IPS DF 6.9 (cell line): ENCODE data around the gene ITFG2.

ENCODE experiments used
- DNase-seq: peaks from one replicate; pipeline ENCODE4 v3.0.0-alpha.2; 2013; ENCODE audit warnings: low read depth, low spot score
- H3K27ac ChIP-seq: one replicate; pipeline ENCODE4 v1.5.1; 2013; ENCODE audit warnings: low read length, control low read depth
- H3K27me3 ChIP-seq: 2 replicates; pipeline ENCODE4 v1.6.1; 2013; ENCODE audit warnings: mild to moderate bottlenecking, low read length; ENCODE audit not compliant: control insufficient read depth, insufficient read depth
- H3K36me3 ChIP-seq: 2 replicates; pipeline ENCODE4 v1.6.1; 2013; ENCODE audit warnings: low read length; ENCODE audit not compliant: control insufficient read depth, insufficient read depth
- H3K4me1 ChIP-seq: 2 replicates; pipeline ENCODE4 v1.6.1; 2013; ENCODE audit warnings: low read length; ENCODE audit not compliant: control insufficient read depth, insufficient read depth
- H3K4me3 ChIP-seq: 2 replicates; pipeline ENCODE4 v1.5.1; 2013; ENCODE audit warnings: mild to moderate bottlenecking, low read length
- H3K9me3 ChIP-seq: 2 replicates; pipeline ENCODE4 v1.6.1; 2013; ENCODE audit warnings: low read length, inconsistent platforms; ENCODE audit not compliant: control insufficient read depth, insufficient read depth
- WGBS: extraction: QIAGEN DNeasy Blood & Tissue Kit; methylation state at CpG from one replicate; pipeline ENCODE4 v1.1.7; 2013; ENCODE audit warnings: mixed read lengths, missing lambda C conversion rate; ENCODE audit not compliant: insufficient read length, insufficient coverage; 5-methylcytosine and 5-hydroxymethylcytosine counted together

ITFG2 gene

DNA sequence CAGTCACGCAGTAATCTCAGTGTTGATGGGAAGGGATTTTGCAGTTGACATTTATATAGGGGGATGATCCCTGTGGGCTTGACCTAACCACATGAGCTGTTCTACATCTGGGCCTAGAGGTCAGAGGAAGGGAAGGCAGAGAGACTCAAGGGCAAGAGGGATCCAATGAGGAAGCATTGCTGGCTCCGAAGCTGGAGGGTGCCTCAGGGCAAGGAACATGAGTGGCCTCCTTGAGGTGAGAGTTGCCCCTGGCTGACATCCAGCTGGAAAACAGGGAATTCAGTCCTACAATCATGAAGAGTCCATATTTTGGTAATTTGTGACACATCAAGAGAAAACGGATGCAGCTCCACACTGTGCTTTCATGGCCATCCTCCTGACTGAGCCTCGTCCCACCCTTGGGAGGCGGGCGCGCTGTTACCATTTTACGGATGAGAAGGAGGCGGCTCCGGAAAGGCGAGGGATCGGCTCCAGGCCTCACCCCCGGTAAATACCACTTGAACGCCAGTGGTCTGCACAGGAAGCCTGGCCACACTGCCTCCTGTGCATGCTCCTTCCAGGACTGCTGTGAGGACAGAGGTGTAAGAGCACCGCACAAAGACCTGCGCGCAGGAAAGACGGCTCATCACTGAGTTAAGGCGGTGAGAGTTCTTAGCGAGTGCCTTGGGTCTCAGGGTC is 36.2 kb upstream of the ITFG2 start:
- DNase-seq, result no peak
- Histone ChIP-seq H3K36me3 (no peaks in the 10 kb centered on the region), H3K9me3 (no peaks in the 10 kb centered on the region), H3K27me3 (no peaks in the 10 kb centered on the region), H3K4me1 (no peaks in the 10 kb centered on the region), H3K27ac (no peak overlapping the region), H3K4me3 (no peak overlapping the region)
- WGBS, result no CpG with 5 or more reads among the region's 20 CpGs

DNA sequence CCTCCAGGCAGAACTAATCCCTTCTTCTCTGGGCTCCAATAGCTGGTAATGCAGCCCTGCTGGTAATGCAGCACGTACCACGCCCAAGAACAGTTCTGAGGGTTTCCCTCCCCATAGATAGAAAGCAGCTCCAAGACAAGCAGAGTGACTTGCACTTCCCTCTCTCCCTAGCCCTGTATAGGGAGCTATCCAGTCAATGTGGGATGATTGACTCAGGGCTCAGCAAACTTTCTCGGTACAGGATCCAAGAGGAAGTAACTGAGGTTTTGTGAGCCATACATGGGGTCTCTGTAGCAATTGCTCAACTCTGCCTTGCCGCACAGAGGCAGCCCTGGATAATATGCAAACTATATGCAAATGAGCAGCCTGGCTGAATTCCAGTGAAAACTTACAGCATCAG is 33.2 kb upstream of the ITFG2 start:
- Histone ChIP-seq H3K4me3 (no peak overlapping the region), H3K27ac (no peak overlapping the region), H3K4me1 (no peaks in the 10 kb centered on the region), H3K36me3 (no peaks in the 10 kb centered on the region), H3K9me3 (no peaks in the 10 kb centered on the region), H3K27me3 (no peaks in the 10 kb centered on the region; the same call in 1 of the 2 replicates)
- DNase-seq, result no peak
- WGBS, result no CpG with 5 or more reads among the region's 4 CpGs

DNA sequence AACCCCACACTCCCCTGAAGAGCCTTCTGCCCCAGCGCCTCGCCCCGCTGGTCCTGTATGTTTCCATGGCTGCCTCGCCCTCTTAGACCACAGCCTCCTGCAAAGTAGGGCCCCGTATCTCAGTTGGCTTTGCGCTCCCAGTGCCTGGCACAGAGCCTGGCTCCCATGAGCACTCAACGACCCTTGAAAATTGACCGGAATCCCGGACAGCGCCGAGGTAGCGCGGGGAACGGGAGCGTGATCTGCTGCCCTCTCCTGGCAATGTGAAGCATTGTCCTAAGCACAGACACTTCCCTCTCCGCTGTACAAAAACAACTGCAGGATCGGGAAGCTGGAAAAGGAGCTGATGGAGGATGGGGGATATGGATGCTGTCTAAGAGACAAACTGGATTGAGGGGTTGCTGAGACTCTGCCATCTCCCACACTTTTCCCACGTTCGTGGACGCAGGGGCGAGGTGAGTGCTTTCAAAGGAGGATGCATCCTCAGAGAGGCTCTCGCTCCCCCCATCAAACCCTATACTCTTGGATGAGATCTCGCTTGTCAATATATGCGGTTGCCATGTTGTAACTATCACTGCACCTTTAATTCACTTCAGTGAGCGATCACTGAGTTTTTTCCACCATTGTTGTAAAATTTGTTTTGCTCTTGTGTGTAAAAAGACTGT is 28.4 kb upstream of the ITFG2 start:
- Histone ChIP-seq H3K27me3 (no peaks in the 10 kb centered on the region; the same call in 1 of the 2 replicates), H3K36me3 (no peaks in the 10 kb centered on the region), H3K27ac (no peak overlapping the region), H3K4me1 (no peaks in the 10 kb centered on the region), H3K4me3 (no peak overlapping the region), H3K9me3 (no peaks in the 10 kb centered on the region)
- no CpG with 5 or more reads among the region's 25 CpGs for WGBS
- DNase-seq, result peak; percentile 72

DNA sequence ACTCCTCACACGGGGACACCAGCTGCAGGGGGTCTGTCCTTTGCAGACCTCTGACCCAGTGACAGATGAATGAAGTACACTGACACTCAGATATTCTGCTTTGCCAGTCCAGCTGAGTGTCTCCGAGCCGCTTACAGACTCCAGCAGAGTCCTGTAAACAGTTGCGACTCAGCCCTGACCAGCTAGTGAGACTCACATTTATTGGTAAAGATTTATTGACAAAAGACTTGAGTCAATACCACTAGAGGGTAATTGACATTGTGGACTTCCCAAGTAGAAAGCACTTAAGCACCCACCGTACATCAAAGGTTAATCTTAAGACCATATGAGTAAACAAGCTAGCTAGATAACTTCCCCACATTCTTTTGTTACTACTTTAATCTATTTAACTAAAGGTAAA is 27.5 kb upstream of the ITFG2 start:
- no peaks in the 10 kb centered on the region; the same call in 1 of the 2 replicates for H3K27me3 ChIP-seq
- no peak overlapping the region for H3K4me3 ChIP-seq
- DNase-seq, result no peak
- WGBS, result no CpG with 5 or more reads among the region's 5 CpGs
- no peak overlapping the region for H3K27ac ChIP-seq
- H3K9me3 ChIP-seq, result no peaks in the 10 kb centered on the region
- no peaks in the 10 kb centered on the region for H3K36me3 ChIP-seq
- no peaks in the 10 kb centered on the region for H3K4me1 ChIP-seq

DNA sequence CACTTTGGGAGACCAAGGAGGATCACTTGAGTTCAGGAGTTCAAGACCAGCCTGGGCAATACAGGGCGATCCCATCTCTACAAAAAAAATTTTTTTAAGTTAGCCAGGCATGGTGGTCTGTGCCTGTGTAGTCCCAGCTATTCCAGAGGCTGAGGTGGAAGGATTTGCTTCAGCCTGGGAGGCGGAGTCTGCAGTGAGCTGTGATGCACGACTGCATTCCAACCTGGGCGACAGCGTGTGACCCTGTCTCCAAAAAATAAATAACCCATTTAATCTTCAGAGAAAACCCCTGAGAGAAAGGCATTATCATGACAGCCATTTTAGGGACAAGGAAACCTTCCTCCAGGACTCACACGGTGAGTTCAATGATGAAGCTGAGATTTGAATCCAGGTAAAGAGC is 21.4 kb upstream of the ITFG2 start:
- WGBS, result no CpG with 5 or more reads among the region's 6 CpGs
- Histone ChIP-seq H3K27me3 (no peaks in the 10 kb centered on the region), H3K27ac (no peak overlapping the region), H3K9me3 (no peaks in the 10 kb centered on the region), H3K4me3 (no peak overlapping the region), H3K4me1 (0 out of 2 replicates have a peak, but pooled peaks cover 1% of the 10 kb centered on the region), H3K36me3 (no peaks in the 10 kb centered on the region)
- DNase-seq, result no peak

DNA sequence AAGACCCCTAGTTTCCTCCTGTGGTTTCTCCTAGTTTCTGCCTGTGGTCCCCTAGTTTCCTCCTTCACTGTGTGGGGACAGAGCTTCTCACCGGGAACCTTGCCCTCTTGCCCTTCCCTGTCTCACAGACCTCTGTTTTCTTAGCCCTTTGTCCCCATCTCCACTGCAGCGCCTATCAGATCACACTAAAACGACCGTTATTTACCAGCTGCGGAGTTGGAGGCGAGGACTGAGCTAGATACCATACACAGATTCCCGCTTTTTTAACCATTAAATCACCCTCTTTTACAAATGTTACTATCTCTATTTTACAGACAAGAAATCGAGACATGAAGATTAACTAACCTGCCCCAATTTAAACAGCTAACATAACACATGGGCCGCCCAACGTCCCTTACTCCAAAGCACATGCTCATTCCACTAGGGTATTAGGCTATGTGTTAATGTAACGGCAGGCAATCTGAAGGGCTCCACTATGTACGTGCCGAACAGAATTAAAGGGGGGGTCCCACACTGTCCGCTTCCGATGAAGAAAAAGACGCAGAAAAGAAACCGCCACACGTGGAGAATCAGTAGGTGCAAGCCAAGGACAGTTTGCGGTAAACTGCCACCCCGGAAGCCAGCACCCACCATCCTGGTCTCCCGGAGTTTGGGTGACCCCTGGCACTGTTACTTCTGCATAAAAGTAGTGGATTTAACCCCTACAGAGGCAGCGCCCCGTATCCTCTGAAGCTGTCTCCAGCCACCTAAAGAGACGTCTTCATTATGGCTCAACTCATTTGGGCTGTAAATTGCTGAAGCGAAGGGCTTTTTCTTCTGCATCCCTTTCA is 19.6 kb upstream of the ITFG2 start:
- H3K9me3 ChIP-seq, result no peaks in the 10 kb centered on the region
- no peak for DNase-seq
- H3K27me3 ChIP-seq, result no peaks in the 10 kb centered on the region
- peaks cover 5% of the 10 kb centered on the region for H3K36me3 ChIP-seq
- no peak overlapping the region for H3K4me3 ChIP-seq
- H3K27ac ChIP-seq, result no peak overlapping the region
- H3K4me1 ChIP-seq, result peaks cover 1% of the 10 kb centered on the region; the same call in 1 of the 2 replicates
- WGBS, result 100% methylated on average over 1 of the region's 25 CpGs

DNA sequence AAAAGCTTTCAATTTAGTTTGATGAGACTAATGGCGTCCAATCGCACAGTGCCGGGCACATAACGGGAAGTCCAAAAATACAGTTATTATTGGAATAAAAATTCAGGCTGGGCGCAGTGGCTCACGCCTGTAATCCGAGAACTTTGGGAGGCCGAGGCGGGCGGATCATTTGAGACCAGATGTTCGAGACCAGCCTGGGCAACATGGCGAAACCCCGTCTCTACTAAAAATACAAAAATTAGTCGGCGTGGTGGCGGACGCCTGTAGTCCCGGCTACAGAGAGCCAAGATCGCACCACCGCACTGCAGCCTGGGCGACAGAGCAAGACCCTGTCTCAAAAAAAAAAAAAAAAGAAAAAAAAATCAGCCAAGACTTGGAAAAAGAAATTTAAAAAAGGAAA is 18.9 kb upstream of the ITFG2 start:
- no CpG with 5 or more reads among the region's 21 CpGs for WGBS
- Histone ChIP-seq H3K9me3 (no peaks in the 10 kb centered on the region), H3K27ac (no peak overlapping the region), H3K27me3 (no peaks in the 10 kb centered on the region), H3K4me1 (peaks cover 1% of the 10 kb centered on the region; the same call in 1 of the 2 replicates), H3K4me3 (no peak overlapping the region; the same call in 1 of the 2 replicates), H3K36me3 (peaks cover 10% of the 10 kb centered on the region)
- DNase-seq, result no peak

DNA sequence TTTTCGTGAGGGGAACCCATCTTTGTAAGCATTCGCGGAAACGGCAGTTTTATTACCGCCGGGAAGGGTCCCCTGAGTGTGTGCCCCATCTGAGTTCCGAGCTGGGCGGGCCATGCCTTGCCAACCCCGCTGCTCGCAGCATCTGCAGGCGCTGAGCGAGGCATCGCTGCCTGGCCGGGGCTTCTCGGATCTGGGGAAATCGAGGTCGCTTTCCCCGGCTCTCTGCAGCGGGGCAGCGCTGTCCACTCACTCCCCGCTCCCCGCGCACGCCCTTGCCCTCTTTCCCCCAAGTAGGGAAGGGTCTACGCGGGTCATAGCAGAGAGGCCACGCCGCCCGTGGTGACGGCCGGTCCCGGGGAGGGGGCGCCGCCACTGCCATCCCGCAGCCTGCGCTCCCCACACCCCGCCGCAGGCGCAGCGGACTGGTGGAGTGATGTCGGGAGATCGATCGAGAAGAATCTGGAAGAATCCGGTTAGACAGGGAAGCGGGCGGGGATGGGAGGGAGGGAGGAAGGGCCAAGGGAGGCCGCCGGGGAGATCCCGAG is 18.2 kb upstream of the ITFG2 start:
- Histone ChIP-seq H3K27ac (no peak overlapping the region), H3K9me3 (no peaks in the 10 kb centered on the region), H3K4me1 (peaks cover 1% of the 10 kb centered on the region; the same call in 1 of the 2 replicates), H3K4me3 (peak overlapping the region; percentile 55; the same call in 1 of the 2 replicates), H3K27me3 (no peaks in the 10 kb centered on the region), H3K36me3 (peaks cover 17% of the 10 kb centered on the region)
- no CpG with 5 or more reads among the region's 49 CpGs for WGBS
- DNase-seq, result no peak

DNA sequence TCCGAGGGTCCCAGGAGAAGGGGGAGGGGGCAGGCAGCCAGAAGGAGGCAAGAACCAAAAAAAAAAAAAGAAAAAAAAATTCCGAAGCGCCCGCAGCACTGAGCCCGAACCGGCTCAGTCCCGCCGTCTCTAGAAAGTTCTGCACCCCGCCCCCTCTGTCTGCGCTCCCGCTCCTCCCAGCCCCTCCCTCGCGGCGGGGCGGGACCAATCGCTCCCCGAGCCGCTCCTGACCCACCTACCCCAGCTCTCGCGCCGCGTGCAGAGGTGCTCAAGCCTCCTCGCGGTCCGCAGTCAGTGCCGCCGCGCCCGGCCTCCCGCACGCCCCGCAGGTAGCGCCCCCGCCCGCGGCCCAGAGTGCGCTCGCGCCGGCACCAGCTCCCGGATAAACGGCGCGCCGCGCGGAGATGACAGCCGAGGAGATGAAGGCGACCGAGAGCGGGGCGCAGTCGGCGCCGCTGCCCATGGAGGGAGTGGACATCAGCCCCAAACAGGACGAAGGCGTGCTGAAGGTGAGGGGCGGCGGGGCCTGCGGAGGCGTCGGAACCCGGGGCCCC is 17.7 kb upstream of the ITFG2 start, which contains the start of gene FKBP4:
FKBP4 (plus strand) TSS at position 235 of the 554 bp plus-strand sequence; CDS start at position 405, 170 bp downstream.
- Histone ChIP-seq H3K4me1 (peaks cover 1% of the 10 kb centered on the region; the same call in 1 of the 2 replicates), H3K9me3 (no peaks in the 10 kb centered on the region), H3K27me3 (no peaks in the 10 kb centered on the region), H3K36me3 (peaks cover 22% of the 10 kb centered on the region), H3K27ac (no peak within 1 kb of the TSS), H3K4me3 (peak within 1 kb of the TSS; percentile 55)
- DNase-seq, result peak; percentile 71
- no CpG with 5 or more reads among the region's 63 CpGs for WGBS
